Liver (tissue), 3 donors: ENCODE data around the gene FBN1.

Experiments used
- SP1 ChIP-seq: IDR thresholded peaks from 2 replicates; pipeline ENCODE4 v1.6.1; 2018; ENCODE audit warnings: antibody characterized with exemption, mild to moderate bottlenecking
- TF ChIP-seq, protein P1 (sequence below): fragments of 150-350 bp; IDR thresholded peaks from 2 replicates; pipeline ENCODE4 v1.5.1; 2017; ENCODE audit warnings: improper control_type of control experiment, low read depth, low read length; ENCODE audit not compliant: missing input control
- donor health status: healthy.
- donor health status: healthy.

DNA sequence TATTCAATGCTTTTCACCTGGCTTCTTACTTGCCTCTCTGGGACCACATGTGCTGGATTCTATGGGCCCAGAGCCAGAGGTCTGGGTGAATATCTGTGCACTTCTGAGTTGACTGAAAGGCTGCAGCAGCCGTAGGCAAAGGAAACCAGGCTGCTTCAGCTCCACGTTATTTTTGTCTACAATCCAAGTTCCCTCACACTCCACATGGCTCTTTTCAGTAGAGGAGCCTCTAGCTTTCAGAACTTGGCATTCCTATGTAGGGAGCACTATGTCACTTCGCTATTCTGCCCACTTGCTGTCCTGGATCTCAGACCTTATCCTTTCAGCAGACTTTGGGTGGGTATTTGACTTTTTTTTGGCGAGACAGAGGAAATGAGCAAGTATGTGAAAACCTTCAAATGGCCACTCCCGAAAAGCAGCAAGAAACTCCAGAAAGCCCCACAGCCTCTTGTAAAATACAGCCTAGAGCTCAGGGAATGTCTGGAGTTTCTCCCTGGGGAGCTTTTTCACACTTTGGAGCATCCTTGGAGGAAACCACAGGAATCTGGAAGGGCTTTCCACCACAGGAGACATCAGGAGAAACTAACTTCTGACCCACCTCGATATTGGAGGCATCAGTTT, 233.4 kb downstream of the FBN1 start:
- TF ChIP-seq, protein P1, sequence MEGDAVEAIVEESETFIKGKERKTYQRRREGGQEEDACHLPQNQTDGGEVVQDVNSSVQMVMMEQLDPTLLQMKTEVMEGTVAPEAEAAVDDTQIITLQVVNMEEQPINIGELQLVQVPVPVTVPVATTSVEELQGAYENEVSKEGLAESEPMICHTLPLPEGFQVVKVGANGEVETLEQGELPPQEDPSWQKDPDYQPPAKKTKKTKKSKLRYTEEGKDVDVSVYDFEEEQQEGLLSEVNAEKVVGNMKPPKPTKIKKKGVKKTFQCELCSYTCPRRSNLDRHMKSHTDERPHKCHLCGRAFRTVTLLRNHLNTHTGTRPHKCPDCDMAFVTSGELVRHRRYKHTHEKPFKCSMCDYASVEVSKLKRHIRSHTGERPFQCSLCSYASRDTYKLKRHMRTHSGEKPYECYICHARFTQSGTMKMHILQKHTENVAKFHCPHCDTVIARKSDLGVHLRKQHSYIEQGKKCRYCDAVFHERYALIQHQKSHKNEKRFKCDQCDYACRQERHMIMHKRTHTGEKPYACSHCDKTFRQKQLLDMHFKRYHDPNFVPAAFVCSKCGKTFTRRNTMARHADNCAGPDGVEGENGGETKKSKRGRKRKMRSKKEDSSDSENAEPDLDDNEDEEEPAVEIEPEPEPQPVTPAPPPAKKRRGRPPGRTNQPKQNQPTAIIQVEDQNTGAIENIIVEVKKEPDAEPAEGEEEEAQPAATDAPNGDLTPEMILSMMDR: no peak
- no peak for TF ChIP-seq SP1
